HG03108 (cell line): Measurements from ENCODE around the gene SDHB.
A peak's percentile ranks its signal among the peaks of the same experiment; 100 is the strongest.

Source experiments
- ATAC-seq: cut with Tn5 transposase; IDR thresholded peaks from one replicate; pipeline ENCODE4 v1.9.1; 2021; ENCODE audit warnings: moderate library complexity; ENCODE audit not compliant: unreplicated experiment

The SDHB gene

GRCh38 chr1:17013491-17014320 is 40.1 kb downstream of the SDHB start:
- ATAC-seq: no peak

GRCh38 chr1:17012775-17013490 is 40.9 kb downstream of the SDHB start:
- ATAC-seq: no peak

GRCh38 chr1:17011439-17012307 is 42.2 kb downstream of the SDHB start, which contains the start of gene ATP13A2:
Gene ATP13A2, minus strand, starts transcription at chr1:17011928. Its CDS starts 190 bp downstream, at chr1:17011738.
- ATAC-seq: peak; percentile 94

- no peak for ATAC-seq
Observed at GRCh38 chr1:17011092-17011438, 42.8 kb downstream of the SDHB start.

GRCh38 chr1:17009706-17010105 is 44.1 kb downstream of the SDHB start:
- no peak for ATAC-seq

- ATAC-seq: no peak
Observed at GRCh38 chr1:17008208-17008855, 45.5 kb downstream of the SDHB start.

GRCh38 chr1:17007121-17007520 is 46.7 kb downstream of the SDHB start:
- ATAC-seq: no peak

GRCh38 chr1:17005365-17005740 is 48.5 kb downstream of the SDHB start:
- ATAC-seq: no peak

GRCh38 chr1:17004466-17005364 is 49.1 kb downstream of the SDHB start:
- no peak for ATAC-seq

GRCh38 chr1:17002524-17002902 is 51.3 kb downstream of the SDHB start:
- no peak for ATAC-seq

GRCh38 chr1:17001760-17002523 is 51.9 kb downstream of the SDHB start:
- no peak for ATAC-seq

- ATAC-seq: no peak
Observed at GRCh38 chr1:16999863-17000262, 54.0 kb downstream of the SDHB start.

GRCh38 chr1:16998589-16998988 is 55.2 kb downstream of the SDHB start:
- no peak for ATAC-seq

GRCh38 chr1:16996845-16997244 is 57.0 kb downstream of the SDHB start:
- ATAC-seq: no peak

GRCh38 chr1:16993521-16994038 is 60.3 kb downstream of the SDHB start:
- ATAC-seq: no peak

- ATAC-seq: no peak
Observed at GRCh38 chr1:16992675-16993074, 61.2 kb downstream of the SDHB start.

- ATAC-seq: no peak
Observed at GRCh38 chr1:16992102-16992501, 61.7 kb downstream of the SDHB start.

GRCh38 chr1:16991571-16991970 is 62.3 kb downstream of the SDHB start:
- no peak for ATAC-seq
